ENCODE results near the gene CUBN.

DNA sequence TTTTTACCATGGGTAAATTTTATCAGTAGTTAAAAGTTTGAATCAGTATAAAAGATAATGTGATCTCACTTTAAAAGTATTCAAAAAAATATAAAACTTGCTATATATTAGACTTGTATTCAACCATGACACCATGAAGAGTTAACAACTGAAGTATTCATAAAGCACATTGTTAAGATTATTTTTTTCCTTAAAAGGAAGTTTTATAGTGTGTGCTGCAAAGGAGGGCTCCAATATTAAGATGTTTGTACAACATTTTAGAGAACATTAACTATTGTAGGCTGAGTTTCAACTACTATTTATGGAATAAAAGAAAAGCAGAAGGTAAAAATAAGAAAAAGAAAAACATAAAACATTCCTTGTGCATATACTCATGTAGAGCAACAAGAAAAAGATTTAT lies 24.5 kb upstream of the CUBN start:
- no peak for TF ChIP-seq CTCF (IDR thresholded peaks at IDR 0.05)
- no peak for TF ChIP-seq POLR2A (IDR thresholded peaks at IDR 0.05)
